Keratinocyte (primary cell): Measurements from ENCODE around the gene C10orf90. TPM values are rescaled to one million over a fixed set of nuclear protein-coding genes. Genes with fewer than 3 reads are reported as not detected.

Source experiments
- DNase-seq: peaks from one replicate; pipeline ENCODE4 v3.0.0-alpha.2; 2011; ENCODE audit warnings: low read depth, missing footprints, low spot score
- FAIRE-seq: peaks from 2 replicates; lab custom pipeline; 2011; peaks lifted over from hg19 to GRCh38; lab: Jason Lieb, UNC
- H2AFZ ChIP-seq: 2 replicates; pipeline ENCODE4 v1.6.0; 2012; ENCODE audit warnings: low read length, control low read depth, inconsistent platforms; ENCODE audit not compliant: control insufficient read depth
- H3K27ac ChIP-seq: 2 replicates; pipeline ENCODE4 v1.5.1; 2011; ENCODE audit warnings: low read length; ENCODE audit not compliant: control insufficient read depth, insufficient read depth
- H3K27me3 ChIP-seq: 3 replicates; pipeline ENCODE4 v1.6.0; 2011; ENCODE audit warnings: low read length; ENCODE audit not compliant: control insufficient read depth, insufficient read depth; ENCODE audit errors: extremely low read depth
- H3K36me3 ChIP-seq, 2 experiments: 2 replicates in 1 of 2; 3 replicates in 1 of 2; pipeline ENCODE4 v1.5.1; 2011; ENCODE audit warnings: low read length in 2 of 2, mild to moderate bottlenecking in 1 of 2; ENCODE audit not compliant: control insufficient read depth in 2 of 2, insufficient read depth in 2 of 2; ENCODE audit errors: extremely low read depth in 1 of 2
- H3K4me1 ChIP-seq: 3 replicates; pipeline ENCODE4 v1.5.1; 2011; ENCODE audit warnings: low read length; ENCODE audit not compliant: control insufficient read depth, insufficient read depth; ENCODE audit errors: extremely low read depth
- H3K4me2 ChIP-seq: 3 replicates; pipeline ENCODE4 v1.6.0; 2011; ENCODE audit warnings: low read depth, low read length; ENCODE audit not compliant: control insufficient read depth, insufficient read depth; ENCODE audit errors: extremely low read depth
- H3K4me3 ChIP-seq, 3 experiments: fragments of 200-600 bp in 1 of 3; sonication (generic) in 1 of 3; 2 replicates in 2 of 3; 3 replicates in 1 of 3; pipeline ENCODE4 v1.5.1; 2011 to 2016; ENCODE audit warnings: low read length in 3 of 3, mild to moderate bottlenecking in 3 of 3, control low read depth in 2 of 3, inconsistent platforms in 1 of 3, low read depth in 1 of 3, mixed read lengths in 1 of 3, mixed run types in 1 of 3, moderate library complexity in 1 of 3; ENCODE audit not compliant: control insufficient read depth in 2 of 3, insufficient read depth in 2 of 3; ENCODE audit errors: extremely low read depth in 1 of 3
- H3K79me2 ChIP-seq: 2 replicates; pipeline ENCODE4 v1.6.0; 2012; ENCODE audit warnings: low read length; ENCODE audit not compliant: control insufficient read depth, insufficient read depth
- H3K9ac ChIP-seq: 3 replicates; pipeline ENCODE4 v1.6.0; 2011; ENCODE audit warnings: low read length; ENCODE audit not compliant: control insufficient read depth, insufficient read depth; ENCODE audit errors: extremely low read depth
- H3K9me1 ChIP-seq: 3 replicates; pipeline ENCODE4 v1.6.0; 2011; ENCODE audit warnings: low read length; ENCODE audit not compliant: control insufficient read depth, insufficient read depth; ENCODE audit errors: extremely low read depth
- H3K9me3 ChIP-seq: 2 replicates; pipeline ENCODE4 v1.5.1; 2012; ENCODE audit warnings: low read depth, low read length; ENCODE audit not compliant: control insufficient read depth
- H4K20me1 ChIP-seq: 3 replicates; pipeline ENCODE4 v1.6.0; 2011; ENCODE audit warnings: low read length; ENCODE audit not compliant: control insufficient read depth, insufficient read depth; ENCODE audit errors: extremely low read depth
- EZH2 ChIP-seq: IDR thresholded peaks from one replicate; pipeline ENCODE4 v1.6.1; 2012; ENCODE audit warnings: inconsistent platforms, mild to moderate bottlenecking, low read length, moderate library complexity
- dilution Hi-C: fragments of 300-500 bp; cut with MboI; formaldehyde crosslinking; loops from one replicate; pipeline ENCODE4 v1.7.0; 2020; ENCODE audit warnings: low sequenced_read_pairs; ENCODE audit not compliant: extremely low pct_ligation_motif_present
- polyA plus RNA-seq, 5 experiments: library from polyadenylated mRNA; depleted of rRNA in 3 of 5; stranded (reverse) in 3 of 5; stranded (forward) in 1 of 5; unstranded in 1 of 5; fragments of >200 nt; gene quantifications; 1 replicate in 1 of 5; 2 replicates in 3 of 5; 3 replicates in 1 of 5; pipeline versions ENCODE4 v1.2.1 to v1.2.3, GENCODE V29; 2011 to 2012; ENCODE audit warnings: missing spikeins in 2 of 5, low read depth in 1 of 5, low replicate concordance in 1 of 5
- TF ChIP-seq, protein P1 (sequence below), 3 experiments: IDR thresholded peaks in 1 of 3; conservative IDR thresholded peaks in 1 of 3; optimal IDR thresholded peaks in 1 of 3; 2 replicates in 2 of 3; 3 replicates in 1 of 3; pipeline versions ENCODE3 to v1.5.1; 2011; ENCODE audit warnings: low read length in 3 of 3, mild to moderate bottlenecking in 3 of 3, moderate library complexity in 2 of 3, control low read depth in 1 of 3, inconsistent platforms in 1 of 3; ENCODE audit not compliant: insufficient read depth in 2 of 3; ENCODE audit errors: extremely low read depth in 1 of 3

The C10orf90 gene
- polyA plus RNA-seq, 1 donor (not counting 4 experiments of a cell fraction or from before 2014, with no cell fraction given), result not detected

GRCh38 chr10:126611303-126611702 is 59.2 kb downstream of the C10orf90 start:
- H3K27ac ChIP-seq, result no peak overlapping the region
- FAIRE-seq (no peak), DNase-seq (no peak)
- H3K9me3 ChIP-seq, result no peaks in the 10 kb centered on the region
- dilution Hi-C loops, result no loop called here
- no peak overlapping the region for H3K9ac ChIP-seq
- TF ChIP-seq, protein P1, sequence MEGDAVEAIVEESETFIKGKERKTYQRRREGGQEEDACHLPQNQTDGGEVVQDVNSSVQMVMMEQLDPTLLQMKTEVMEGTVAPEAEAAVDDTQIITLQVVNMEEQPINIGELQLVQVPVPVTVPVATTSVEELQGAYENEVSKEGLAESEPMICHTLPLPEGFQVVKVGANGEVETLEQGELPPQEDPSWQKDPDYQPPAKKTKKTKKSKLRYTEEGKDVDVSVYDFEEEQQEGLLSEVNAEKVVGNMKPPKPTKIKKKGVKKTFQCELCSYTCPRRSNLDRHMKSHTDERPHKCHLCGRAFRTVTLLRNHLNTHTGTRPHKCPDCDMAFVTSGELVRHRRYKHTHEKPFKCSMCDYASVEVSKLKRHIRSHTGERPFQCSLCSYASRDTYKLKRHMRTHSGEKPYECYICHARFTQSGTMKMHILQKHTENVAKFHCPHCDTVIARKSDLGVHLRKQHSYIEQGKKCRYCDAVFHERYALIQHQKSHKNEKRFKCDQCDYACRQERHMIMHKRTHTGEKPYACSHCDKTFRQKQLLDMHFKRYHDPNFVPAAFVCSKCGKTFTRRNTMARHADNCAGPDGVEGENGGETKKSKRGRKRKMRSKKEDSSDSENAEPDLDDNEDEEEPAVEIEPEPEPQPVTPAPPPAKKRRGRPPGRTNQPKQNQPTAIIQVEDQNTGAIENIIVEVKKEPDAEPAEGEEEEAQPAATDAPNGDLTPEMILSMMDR (optimal IDR thresholded peaks at IDR 0.05 in 1 of 3, IDR thresholded peaks at IDR 0.05 in 1 of 3, conservative IDR thresholded peaks at IDR 0.05 in 1 of 3; ENCODE audit: extremely low read depth in 1 of 3, insufficient read depth in 2 of 3, low read length in 3 of 3), result no peak
- no peak for TF ChIP-seq EZH2
- H3K4me3 ChIP-seq, result no peak overlapping the region
- no peaks in the 10 kb centered on the region for H3K79me2 ChIP-seq
- no peaks in the 10 kb centered on the region for H3K36me3 ChIP-seq
- no peaks in the 10 kb centered on the region for H3K27me3 ChIP-seq
- H3K9me1 ChIP-seq, result no peaks in the 10 kb centered on the region
- no peaks in the 10 kb centered on the region for H4K20me1 ChIP-seq
- no peak overlapping the region for H2AFZ ChIP-seq
- no peak overlapping the region for H3K4me2 ChIP-seq
- no peaks in the 10 kb centered on the region for H3K4me1 ChIP-seq

GRCh38 chr10:126609566-126609965 is 60.9 kb downstream of the C10orf90 start:
- dilution Hi-C loops, result no loop called here
- FAIRE-seq, result no peak
- Histone ChIP-seq H2AFZ (no peak overlapping the region), H4K20me1 (no peaks in the 10 kb centered on the region), H3K9ac (no peak overlapping the region), H3K9me3 (no peaks in the 10 kb centered on the region), H3K9me1 (no peaks in the 10 kb centered on the region), H3K4me3 (no peak overlapping the region), H3K27me3 (no peaks in the 10 kb centered on the region), H3K4me1 (no peaks in the 10 kb centered on the region), H3K27ac (no peak overlapping the region), H3K79me2 (no peaks in the 10 kb centered on the region), H3K36me3 (no peaks in the 10 kb centered on the region), H3K4me2 (no peak overlapping the region)
- no peak for DNase-seq
- TF ChIP-seq, protein P1 (optimal IDR thresholded peaks at IDR 0.05 in 1 of 3, IDR thresholded peaks at IDR 0.05 in 1 of 3, conservative IDR thresholded peaks at IDR 0.05 in 1 of 3; ENCODE audit: extremely low read depth in 1 of 3, insufficient read depth in 2 of 3, low read length in 3 of 3), result no peak
- no peak for TF ChIP-seq EZH2
